ENCODE data around the gene GYS2. TPM values are rescaled to one million over a fixed set of nuclear protein-coding genes. Genes with fewer than 3 reads are reported as not detected.
"Not testable (repeated sequence)": the region's sequence is repeated elsewhere in the genome, so short reads cannot be mapped to it uniquely, and the experiment has no call there.

GYS2 gene
- total RNA-seq, 1 donor from 2014 or later: 0.98 TPM

DNA sequence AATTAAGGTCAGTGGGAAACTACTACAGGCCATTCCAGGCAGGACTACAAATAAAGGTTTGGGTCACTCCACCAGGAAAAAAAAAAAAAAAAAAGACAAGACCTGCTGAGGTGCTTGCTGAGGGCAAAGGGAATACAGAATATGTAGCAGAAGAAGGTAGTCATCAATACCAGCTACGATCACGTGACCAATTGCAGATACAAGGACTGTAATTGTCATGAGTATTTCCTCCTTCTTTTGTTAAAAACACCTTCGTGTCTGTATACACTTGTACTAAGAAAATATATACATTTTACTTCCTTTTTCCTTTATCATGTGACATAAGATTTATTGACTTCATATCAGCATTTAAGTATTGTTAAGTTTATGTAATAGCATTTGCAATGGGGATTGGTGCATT lies 19.2 kb downstream of the GYS2 start:
- intact Hi-C loops (cut with DNase I): no loop called here
- TF ChIP-seq POLR2A (IDR thresholded peaks at IDR 0.05) (no peak), POLR2AphosphoS5 (IDR thresholded peaks at IDR 0.05; ENCODE audit: insufficient read depth in 1 of 2, low read depth in 1 of 2) (no peak)
- TF ChIP-seq, protein P1, sequence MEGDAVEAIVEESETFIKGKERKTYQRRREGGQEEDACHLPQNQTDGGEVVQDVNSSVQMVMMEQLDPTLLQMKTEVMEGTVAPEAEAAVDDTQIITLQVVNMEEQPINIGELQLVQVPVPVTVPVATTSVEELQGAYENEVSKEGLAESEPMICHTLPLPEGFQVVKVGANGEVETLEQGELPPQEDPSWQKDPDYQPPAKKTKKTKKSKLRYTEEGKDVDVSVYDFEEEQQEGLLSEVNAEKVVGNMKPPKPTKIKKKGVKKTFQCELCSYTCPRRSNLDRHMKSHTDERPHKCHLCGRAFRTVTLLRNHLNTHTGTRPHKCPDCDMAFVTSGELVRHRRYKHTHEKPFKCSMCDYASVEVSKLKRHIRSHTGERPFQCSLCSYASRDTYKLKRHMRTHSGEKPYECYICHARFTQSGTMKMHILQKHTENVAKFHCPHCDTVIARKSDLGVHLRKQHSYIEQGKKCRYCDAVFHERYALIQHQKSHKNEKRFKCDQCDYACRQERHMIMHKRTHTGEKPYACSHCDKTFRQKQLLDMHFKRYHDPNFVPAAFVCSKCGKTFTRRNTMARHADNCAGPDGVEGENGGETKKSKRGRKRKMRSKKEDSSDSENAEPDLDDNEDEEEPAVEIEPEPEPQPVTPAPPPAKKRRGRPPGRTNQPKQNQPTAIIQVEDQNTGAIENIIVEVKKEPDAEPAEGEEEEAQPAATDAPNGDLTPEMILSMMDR (IDR thresholded peaks at IDR 0.05): no peak
- Histone ChIP-seq H3K4me1 (no peaks in the 10 kb centered on the region), H3K27ac (no peak overlapping the region), H3K4me3 (no peak overlapping the region), H3K27me3 (no peaks in the 10 kb centered on the region), H3K9me3 (no peaks in the 10 kb centered on the region), H3K36me3 (no peaks in the 10 kb centered on the region)
- no peak for DNase-seq (ENCODE audit: extremely low spot score in 2 of 2)

DNA sequence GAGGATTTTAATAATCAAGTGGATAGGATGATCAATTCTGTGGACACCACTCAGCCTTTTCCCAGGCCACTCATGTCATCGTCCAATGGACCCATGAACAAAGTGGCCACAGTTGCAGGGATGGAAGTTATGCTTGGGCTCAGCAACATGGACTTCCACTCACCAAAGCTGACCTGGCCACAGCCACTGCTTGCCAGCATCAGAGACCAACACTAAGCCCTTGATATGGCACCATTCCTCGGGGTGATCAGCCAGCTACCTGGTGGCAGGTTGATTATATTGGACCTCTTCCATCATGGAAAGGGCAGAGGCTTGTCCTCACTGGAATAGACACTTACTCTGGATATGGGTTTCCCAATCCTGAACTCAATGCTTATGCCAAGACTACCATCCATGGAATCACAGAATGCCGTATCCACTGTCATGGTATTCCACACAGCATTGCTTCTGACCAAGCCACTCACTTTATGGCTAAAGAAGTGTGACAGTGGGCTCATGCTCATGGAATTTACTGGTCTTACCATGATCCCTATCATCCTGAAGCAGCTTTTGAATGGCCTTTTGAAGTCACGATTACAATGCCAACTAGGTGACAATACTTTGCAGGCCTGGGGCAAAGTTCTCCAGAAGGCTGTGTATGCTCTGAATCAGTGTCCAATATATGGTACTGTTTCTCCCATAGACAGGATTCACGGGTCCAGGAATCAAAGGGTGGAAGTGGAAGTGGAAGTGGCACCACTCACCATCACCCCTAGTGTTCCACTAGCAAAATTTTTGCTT lies 20.1 kb downstream of the GYS2 start:
- DNase-seq (ENCODE audit: extremely low spot score in 2 of 2); intact Hi-C loops (cut with DNase I); H3K36me3 ChIP-seq; H3K9me3 ChIP-seq; H3K27me3 ChIP-seq; H3K4me3 ChIP-seq; H3K27ac ChIP-seq; H3K4me1 ChIP-seq: not testable (repeated sequence)

DNA sequence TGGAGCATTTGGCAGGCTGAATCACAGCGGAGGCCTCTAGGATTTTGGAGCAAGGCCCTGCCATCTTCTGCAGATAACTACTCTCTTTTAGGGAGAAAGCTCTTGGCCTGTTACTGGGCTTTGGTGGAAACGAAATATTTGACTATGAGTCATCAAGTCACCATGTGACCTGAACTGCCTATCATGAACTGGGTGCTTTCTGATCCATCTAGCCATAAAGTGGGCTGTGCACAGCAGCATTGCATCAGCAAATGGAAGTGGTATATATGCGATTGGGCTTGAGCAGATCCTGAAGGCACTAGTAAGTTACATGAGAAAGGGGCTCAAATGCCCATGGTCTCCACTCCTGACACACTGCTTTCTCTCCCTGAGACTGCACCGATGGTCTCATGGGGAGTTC lies 21.1 kb downstream of the GYS2 start:
- intact Hi-C loops (cut with DNase I): no loop called here
- H3K36me3 ChIP-seq: no peaks in the 10 kb centered on the region
- no peaks in the 10 kb centered on the region for H3K4me1 ChIP-seq
- H3K4me3 ChIP-seq: no peak overlapping the region
- no peaks in the 10 kb centered on the region for H3K27me3 ChIP-seq
- no peaks in the 10 kb centered on the region for H3K9me3 ChIP-seq
- TF ChIP-seq, protein P1 (IDR thresholded peaks at IDR 0.05): no peak
- no peak for TF ChIP-seq POLR2AphosphoS5 (IDR thresholded peaks at IDR 0.05; ENCODE audit: insufficient read depth in 1 of 2, low read depth in 1 of 2)
- TF ChIP-seq POLR2A (IDR thresholded peaks at IDR 0.05): no peak
- DNase-seq (ENCODE audit: extremely low spot score in 2 of 2): no peak
- H3K27ac ChIP-seq: no peak overlapping the region

DNA sequence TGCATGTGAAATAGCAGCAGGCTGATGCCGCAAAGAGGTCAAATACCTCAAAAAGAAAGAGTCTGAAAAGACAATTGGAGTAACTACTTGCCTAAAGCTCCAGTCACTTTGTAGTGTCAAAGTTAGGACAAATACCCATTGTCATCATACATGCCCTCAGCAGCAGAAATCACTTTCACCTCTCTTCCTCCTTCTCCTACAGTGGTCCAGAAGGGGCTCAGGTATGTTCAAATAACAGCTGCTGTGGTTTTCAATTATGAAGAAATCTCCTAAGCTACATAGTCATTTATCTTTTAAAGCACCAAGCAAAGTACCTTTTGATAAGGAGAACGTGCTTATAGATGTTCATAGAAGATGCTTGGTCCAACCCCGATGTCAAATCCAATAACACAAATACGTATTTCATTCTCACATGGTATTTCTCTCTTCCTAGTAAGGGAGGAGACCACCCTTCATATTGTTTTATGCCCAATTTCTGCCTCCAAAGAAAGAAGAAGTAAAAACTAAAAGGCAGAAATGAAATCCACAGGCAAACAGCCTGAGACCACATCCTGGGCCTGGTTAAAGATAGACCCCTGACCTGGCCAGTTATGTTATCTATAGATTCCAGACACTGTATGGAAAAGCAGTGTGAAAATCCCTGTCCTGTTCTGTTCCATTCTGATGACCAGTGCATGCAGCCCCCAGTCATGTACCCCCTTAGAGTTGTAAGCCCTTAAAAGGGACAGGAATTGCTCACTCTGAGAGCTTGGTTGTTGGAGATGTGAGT lies 23.7 kb downstream of the GYS2 start:
- H3K4me3 ChIP-seq: no peak overlapping the region
- TF ChIP-seq, protein P1 (IDR thresholded peaks at IDR 0.05): no peak
- TF ChIP-seq POLR2AphosphoS5 (IDR thresholded peaks at IDR 0.05; ENCODE audit: insufficient read depth in 1 of 2, low read depth in 1 of 2) (no peak), POLR2A (IDR thresholded peaks at IDR 0.05) (no peak)
- H3K27ac ChIP-seq: no peak overlapping the region
- no peaks in the 10 kb centered on the region for H3K4me1 ChIP-seq
- no peak for DNase-seq (ENCODE audit: extremely low spot score in 2 of 2)
- H3K9me3 ChIP-seq: no peaks in the 10 kb centered on the region
- H3K27me3 ChIP-seq: no peaks in the 10 kb centered on the region
- no peaks in the 10 kb centered on the region for H3K36me3 ChIP-seq
- intact Hi-C loops (cut with DNase I): no loop called here

DNA sequence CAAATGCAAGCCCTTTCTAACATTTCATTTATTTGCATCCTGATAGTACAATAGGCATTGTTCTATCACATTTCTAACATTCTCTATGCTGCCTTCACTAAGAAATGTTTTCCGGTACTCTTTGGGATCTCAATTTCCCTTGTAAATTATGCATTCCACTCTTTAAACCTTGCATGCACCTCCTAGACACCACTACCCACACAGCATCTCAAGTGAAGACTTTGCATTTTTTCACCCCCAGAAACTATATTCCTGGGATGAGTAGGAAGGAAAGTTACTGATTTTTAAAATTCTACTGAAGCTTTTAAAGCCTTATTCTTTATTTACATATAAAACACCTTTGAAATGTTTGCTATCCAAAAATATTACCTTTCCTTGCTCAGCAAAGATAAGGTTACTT lies 27.1 kb downstream of the GYS2 start:
- Histone ChIP-seq H3K4me1 (no peaks in the 10 kb centered on the region), H3K27me3 (no peaks in the 10 kb centered on the region), H3K36me3 (no peaks in the 10 kb centered on the region), H3K9me3 (no peaks in the 10 kb centered on the region), H3K4me3 (no peak overlapping the region), H3K27ac (no peak overlapping the region)
- DNase-seq (ENCODE audit: extremely low spot score in 2 of 2): no peak
- intact Hi-C loops (cut with DNase I): no loop called here
- TF ChIP-seq POLR2A (IDR thresholded peaks at IDR 0.05) (no peak), POLR2AphosphoS5 (IDR thresholded peaks at IDR 0.05; ENCODE audit: insufficient read depth in 1 of 2, low read depth in 1 of 2) (no peak)
- TF ChIP-seq, protein P1 (IDR thresholded peaks at IDR 0.05): no peak
